PC-3 (cell line): ENCODE results near the gene SELENOP.

Source experiments
- EZH2 ChIP-seq: fragments of 300-600 bp; sonication (generic); IDR thresholded peaks from one replicate; pipeline ENCODE4 v1.6.1; 2017; ENCODE audit warnings: antibody characterized with exemption, mild to moderate bottlenecking, low read length; ENCODE audit not compliant: unreplicated experiment
- EZH2phosphoT487 ChIP-seq: fragments of 300-600 bp; sonication (generic); IDR thresholded peaks from 2 replicates; pipeline ENCODE4 v1.6.1; 2018; ENCODE audit warnings: mild to moderate bottlenecking, antibody characterized with exemption, low read length, borderline replicate concordance
- TF ChIP-seq, protein P1 (sequence below): fragments of 300-600 bp; sonication (generic); conservative IDR thresholded peaks from 2 replicates; pipeline ENCODE4 v1.5.1; 2017; ENCODE audit warnings: antibody characterized with exemption, low read depth, mild to moderate bottlenecking, low read length

DNA sequence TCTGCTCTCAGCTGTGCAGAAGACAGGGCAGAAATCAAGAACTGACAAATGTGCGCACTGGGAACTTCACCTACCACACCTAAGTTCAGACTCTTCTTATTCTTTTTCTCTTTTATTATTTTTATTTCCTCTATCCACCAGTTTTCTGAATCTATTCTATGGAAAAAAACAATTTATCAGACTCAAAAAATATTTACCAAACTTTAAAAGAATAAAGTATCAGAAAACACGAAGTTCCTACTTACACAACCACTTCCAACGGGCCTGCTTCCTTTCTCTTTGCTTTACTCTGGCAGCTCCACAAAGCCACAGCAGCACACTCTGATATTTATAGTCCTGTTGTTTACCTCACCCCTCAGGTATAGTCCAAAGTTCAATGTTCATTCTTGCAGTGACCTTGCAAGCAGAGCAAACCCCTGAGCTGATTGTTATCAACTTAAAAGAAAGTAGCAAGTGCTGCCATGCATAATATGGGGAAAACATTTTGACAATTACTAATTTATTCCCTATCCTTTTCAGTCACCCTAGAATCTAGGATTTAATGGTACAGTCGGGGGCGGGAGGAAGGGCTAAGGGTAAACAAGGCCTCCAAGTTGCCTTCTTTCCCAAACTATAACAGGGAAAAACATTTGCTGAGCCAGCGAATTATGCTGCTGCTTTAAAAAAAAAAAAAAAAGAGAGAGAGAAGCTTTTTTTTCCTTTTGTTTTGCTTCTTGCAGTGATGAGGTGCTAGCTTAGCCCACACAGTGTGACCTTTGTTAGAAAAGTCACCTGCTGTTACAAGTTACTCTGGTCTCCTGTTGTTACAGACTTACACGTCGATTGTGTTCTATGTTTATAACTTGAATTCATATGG, at the start of gene SELENOP:
- TF ChIP-seq, protein P1, sequence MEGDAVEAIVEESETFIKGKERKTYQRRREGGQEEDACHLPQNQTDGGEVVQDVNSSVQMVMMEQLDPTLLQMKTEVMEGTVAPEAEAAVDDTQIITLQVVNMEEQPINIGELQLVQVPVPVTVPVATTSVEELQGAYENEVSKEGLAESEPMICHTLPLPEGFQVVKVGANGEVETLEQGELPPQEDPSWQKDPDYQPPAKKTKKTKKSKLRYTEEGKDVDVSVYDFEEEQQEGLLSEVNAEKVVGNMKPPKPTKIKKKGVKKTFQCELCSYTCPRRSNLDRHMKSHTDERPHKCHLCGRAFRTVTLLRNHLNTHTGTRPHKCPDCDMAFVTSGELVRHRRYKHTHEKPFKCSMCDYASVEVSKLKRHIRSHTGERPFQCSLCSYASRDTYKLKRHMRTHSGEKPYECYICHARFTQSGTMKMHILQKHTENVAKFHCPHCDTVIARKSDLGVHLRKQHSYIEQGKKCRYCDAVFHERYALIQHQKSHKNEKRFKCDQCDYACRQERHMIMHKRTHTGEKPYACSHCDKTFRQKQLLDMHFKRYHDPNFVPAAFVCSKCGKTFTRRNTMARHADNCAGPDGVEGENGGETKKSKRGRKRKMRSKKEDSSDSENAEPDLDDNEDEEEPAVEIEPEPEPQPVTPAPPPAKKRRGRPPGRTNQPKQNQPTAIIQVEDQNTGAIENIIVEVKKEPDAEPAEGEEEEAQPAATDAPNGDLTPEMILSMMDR, result no peak
- TF ChIP-seq EZH2 (no peak), EZH2phosphoT487 (no peak)
